Stomach smooth muscle (tissue), 2 donors: Measurements from ENCODE around the gene STOX2.
A peak's percentile ranks its signal among the peaks of the same experiment; 100 is the strongest.

ENCODE experiments used
- H3K27ac ChIP-seq: one replicate; pipeline ENCODE4 v1.7.0; 2013; ENCODE audit warnings: mild to moderate bottlenecking, low read length, inconsistent platforms
- H3K27me3 ChIP-seq, 2 donors: one replicate each; pipeline ENCODE4 v1.7.0; 2013; ENCODE audit warnings: low read length in 2 of 2; ENCODE audit not compliant: insufficient read depth in 2 of 2, control insufficient read depth in 1 of 2
- H3K36me3 ChIP-seq, 2 donors: one replicate each; pipeline ENCODE4 v1.7.0; 2013; ENCODE audit warnings: low read length in 2 of 2; ENCODE audit not compliant: control insufficient read depth in 2 of 2, insufficient read depth in 2 of 2
- H3K4me1 ChIP-seq: one replicate; pipeline ENCODE4 v1.7.0; 2013; ENCODE audit warnings: low read length; ENCODE audit not compliant: control insufficient read depth, insufficient read depth
- H3K4me3 ChIP-seq, 2 donors: one replicate each; pipeline ENCODE4 v1.7.0; 2013; ENCODE audit warnings: low read length in 2 of 2
- H3K9ac ChIP-seq, 2 donors: one replicate each; pipeline ENCODE4 v1.7.0; 2013; ENCODE audit warnings: low read length in 2 of 2, mild to moderate bottlenecking in 1 of 2
- H3K9me3 ChIP-seq, 2 donors: one replicate each; pipeline ENCODE4 v1.7.0; 2013; ENCODE audit warnings: low read length in 2 of 2; ENCODE audit not compliant: control insufficient read depth in 2 of 2
- donor health status: healthy.
- donor health status: Pancreatic carcinoma.

The STOX2 gene

DNA sequence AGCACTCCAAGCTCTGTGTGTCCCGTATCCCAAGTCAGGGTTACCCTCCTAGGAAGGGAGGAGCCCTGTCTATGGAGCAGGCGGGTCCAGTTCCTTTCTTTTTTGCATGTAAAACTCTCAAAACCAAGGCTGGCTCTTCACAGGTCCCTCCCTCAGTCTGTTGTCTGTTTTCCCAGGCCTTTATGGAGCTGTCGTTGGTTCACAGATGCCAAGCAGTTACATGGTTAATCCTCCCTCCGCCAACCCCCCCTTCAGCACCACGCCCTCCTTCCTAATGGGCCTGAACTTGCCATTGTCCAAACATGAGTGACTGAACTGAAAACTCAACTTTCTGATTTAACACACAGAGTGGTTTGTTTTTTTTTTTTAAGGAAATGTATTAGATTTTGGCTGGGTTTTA lies 148.3 kb downstream of the STOX2 start:
- no peak overlapping the region for H3K27ac ChIP-seq
- no peaks in the 10 kb centered on the region for H3K9me3 ChIP-seq
- H3K9ac ChIP-seq, result no peak overlapping the region

DNA sequence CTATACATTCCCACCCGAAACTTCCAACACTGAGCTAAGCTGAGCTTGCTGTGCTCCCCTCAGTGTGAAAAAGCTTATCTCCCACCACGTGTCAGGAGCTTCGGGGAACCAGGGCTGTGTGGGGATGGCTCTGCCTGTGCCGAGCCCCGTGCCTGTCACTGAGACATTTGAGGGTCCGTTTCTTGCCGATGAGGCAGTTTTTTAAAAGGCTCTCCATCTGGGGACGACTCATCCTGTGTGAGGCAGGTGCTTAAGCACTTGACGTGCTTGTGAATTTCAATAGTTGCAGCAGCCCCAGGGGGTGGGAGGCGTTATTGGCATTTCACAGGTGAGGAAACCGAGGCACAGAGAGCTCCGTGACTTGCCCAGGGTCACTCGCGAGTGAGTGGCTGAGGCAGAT lies 151.8 kb downstream of the STOX2 start:
- Histone ChIP-seq H3K9ac (no peak overlapping the region), H3K36me3 (no peaks in the 10 kb centered on the region), H3K4me3 (no peak overlapping the region), H3K27ac (no peak overlapping the region), H3K9me3 (no peaks in the 10 kb centered on the region), H3K4me1 (no peaks in the 10 kb centered on the region), H3K27me3 (no peaks in the 10 kb centered on the region)

More for the DNA sequence above, 148.3 kb downstream of the STOX2 start:
- Histone ChIP-seq H3K27me3 (no peaks in the 10 kb centered on the region), H3K4me1 (no peaks in the 10 kb centered on the region), H3K36me3 (no peaks in the 10 kb centered on the region), H3K4me3 (no peak overlapping the region)

DNA sequence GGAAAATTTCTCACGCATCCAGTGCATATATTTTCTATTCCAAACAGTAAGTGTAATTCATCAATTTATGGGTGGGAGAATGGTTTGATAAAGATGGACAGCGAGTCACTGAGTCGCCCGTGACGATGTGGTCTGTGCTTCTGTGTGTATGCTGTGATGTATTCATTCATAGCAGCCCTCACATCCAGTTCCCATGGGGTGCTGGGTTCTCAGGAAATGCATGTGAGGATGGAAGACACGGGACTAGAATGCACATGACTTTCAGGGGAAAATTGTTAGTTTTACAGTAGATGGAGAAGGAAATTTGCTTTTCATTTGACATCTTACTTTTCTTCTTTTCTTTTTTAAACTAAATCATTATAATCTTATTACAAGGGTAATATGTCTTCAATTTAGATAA lies 152.9 kb downstream of the STOX2 start:
- Histone ChIP-seq H3K27me3 (no peaks in the 10 kb centered on the region), H3K27ac (no peak overlapping the region), H3K4me3 (no peak overlapping the region), H3K4me1 (no peaks in the 10 kb centered on the region), H3K9ac (no peak overlapping the region), H3K36me3 (no peaks in the 10 kb centered on the region), H3K9me3 (no peaks in the 10 kb centered on the region)

DNA sequence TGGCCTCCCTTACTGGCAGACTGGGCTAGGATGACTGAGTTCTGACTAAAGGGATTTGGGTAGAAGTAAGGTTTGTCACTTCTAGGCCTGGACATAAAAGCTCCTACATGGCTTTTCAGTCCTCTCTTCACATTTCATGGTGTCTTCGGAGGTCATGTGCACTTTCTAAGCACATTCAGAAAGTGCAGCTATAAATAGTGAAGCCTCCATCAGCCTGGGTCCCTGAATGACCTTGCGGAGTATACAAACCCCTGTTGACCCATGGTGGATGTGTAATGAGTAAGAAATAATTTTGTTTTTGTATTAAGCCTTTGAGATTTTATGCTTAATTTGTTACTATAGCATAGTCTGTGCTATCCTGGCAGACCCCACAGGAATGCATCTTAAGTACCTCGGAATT lies 154.0 kb downstream of the STOX2 start:
- Histone ChIP-seq H3K9me3 (no peaks in the 10 kb centered on the region), H3K27ac (no peak overlapping the region), H3K9ac (no peak overlapping the region), H3K27me3 (no peaks in the 10 kb centered on the region), H3K36me3 (no peaks in the 10 kb centered on the region), H3K4me1 (no peaks in the 10 kb centered on the region), H3K4me3 (no peak overlapping the region)

DNA sequence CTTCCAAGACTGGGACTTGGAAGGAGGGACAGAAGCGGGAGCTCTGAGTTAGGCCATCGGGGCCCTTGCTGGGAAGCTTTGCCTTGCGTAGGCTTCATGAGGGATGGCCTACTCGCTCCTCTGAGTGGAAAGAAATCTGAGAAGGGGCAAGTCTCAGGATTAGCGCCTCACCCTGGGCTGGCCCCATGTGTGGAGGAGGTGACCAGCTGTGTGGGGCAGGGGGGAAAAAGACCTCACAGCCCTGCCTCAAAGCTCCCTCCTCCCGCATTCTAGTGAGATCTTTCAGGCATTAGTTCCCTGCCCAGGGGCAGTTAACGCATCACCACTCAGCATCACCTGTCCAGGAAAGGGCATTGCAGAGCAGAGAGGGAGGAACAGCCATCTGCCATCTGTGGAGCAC lies 156.5 kb downstream of the STOX2 start:
- peaks cover 2% of the 10 kb centered on the region in 2 donors for H3K27me3 ChIP-seq
- no peak overlapping the region for H3K9ac ChIP-seq
- no peaks in the 10 kb centered on the region for H3K9me3 ChIP-seq

DNA sequence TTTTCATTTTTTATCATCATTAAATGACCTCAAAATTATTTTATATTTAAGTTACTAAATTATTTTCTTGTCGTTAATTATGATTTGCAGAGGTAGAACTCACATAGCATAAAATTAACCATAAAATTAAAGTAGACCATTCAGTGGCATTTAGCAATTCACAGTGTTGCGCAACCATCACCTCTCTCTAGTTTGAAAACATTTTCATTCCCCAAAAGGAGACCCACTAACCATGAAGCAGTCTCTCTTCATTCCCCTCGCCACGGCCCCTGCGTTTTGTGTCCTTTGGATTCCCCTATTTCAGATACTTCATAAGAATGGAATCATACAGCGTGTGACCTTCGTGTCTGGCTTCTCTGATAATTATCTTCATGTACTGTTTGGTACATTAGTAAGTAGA lies 157.7 kb downstream of the STOX2 start:
- Histone ChIP-seq H3K27ac (no peak overlapping the region), H3K9me3 (no peaks in the 10 kb centered on the region), H3K4me1 (no peaks in the 10 kb centered on the region), H3K9ac (no peak overlapping the region), H3K27me3 (peaks cover 2% of the 10 kb centered on the region in 2 donors), H3K36me3 (no peaks in the 10 kb centered on the region), H3K4me3 (no peak overlapping the region)

More for the DNA sequence above, 156.5 kb downstream of the STOX2 start:
- H3K27ac ChIP-seq, result no peak overlapping the region
- no peak overlapping the region for H3K4me3 ChIP-seq
- no peaks in the 10 kb centered on the region for H3K36me3 ChIP-seq
- H3K4me1 ChIP-seq, result no peaks in the 10 kb centered on the region

DNA sequence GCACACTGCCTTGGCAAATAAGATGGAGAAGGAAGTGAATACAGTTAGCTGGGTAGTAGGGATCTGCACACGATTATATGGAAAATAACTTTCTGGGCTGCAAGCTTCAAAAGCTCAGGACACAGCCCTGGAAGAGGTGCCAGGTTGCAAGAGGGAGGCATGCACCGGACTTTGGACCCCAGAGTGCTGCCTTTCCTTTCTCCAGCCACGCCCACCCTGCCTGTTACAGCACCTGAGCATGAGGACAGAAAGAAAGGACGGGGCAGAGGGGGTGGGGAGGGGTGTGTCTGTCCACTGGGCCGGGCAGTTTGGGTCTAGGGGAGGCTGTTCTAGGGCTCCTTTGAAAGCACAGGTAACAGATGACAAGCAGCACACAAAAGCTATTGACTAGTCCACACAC lies 159.8 kb downstream of the STOX2 start:
- peaks cover 0 to 2% of the 10 kb centered on the region in 2 donors for H3K9me3 ChIP-seq
- no peak overlapping the region for H3K4me3 ChIP-seq
- peaks cover 6% of the 10 kb centered on the region for H3K4me1 ChIP-seq
- no peaks in the 10 kb centered on the region for H3K36me3 ChIP-seq
- H3K9ac ChIP-seq, result no peak overlapping the region
- no peak overlapping the region for H3K27ac ChIP-seq
- peaks cover 2% of the 10 kb centered on the region in 2 donors for H3K27me3 ChIP-seq

DNA sequence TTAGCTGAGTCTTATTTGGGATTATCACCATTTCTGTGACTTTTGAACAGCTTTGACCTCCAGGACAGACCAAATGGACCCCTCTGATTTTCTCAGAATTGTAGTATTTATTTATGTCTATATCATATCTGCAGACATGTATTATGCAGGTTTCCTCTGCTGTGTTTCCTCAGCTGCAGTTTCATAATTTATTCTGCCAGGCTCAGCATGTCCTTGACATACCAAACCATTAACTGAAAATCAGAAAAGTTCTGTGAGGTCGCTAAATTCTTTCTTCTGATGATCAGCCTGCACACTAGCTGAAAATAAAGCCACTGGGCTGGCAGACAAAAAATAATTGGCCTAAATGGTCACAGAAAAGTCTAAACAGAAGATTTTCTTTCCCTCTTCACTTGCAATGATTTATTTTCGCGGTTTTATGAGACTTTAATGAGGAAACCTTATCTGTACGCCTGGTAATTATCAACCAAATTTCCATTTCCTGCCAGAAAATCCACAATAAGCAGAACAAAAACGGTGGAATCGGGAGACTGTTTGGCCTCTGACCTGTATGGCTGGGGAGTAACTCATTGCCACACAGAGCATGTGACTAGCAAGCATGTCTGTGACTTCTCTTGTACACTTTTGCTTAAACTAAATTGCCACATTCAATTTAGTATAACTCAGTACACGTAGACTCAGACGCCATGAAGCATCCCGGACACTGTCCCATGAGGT lies 161.6 kb downstream of the STOX2 start:
- H3K4me3 ChIP-seq, result no peak overlapping the region
- H3K4me1 ChIP-seq, result peaks cover 6% of the 10 kb centered on the region
- H3K9me3 ChIP-seq, result peaks cover 0 to 6% of the 10 kb centered on the region in 2 donors
- H3K9ac ChIP-seq, result no peak overlapping the region
- H3K36me3 ChIP-seq, result no peaks in the 10 kb centered on the region
- H3K27ac ChIP-seq, result no peak overlapping the region
- peaks cover 2% of the 10 kb centered on the region in 2 donors for H3K27me3 ChIP-seq

DNA sequence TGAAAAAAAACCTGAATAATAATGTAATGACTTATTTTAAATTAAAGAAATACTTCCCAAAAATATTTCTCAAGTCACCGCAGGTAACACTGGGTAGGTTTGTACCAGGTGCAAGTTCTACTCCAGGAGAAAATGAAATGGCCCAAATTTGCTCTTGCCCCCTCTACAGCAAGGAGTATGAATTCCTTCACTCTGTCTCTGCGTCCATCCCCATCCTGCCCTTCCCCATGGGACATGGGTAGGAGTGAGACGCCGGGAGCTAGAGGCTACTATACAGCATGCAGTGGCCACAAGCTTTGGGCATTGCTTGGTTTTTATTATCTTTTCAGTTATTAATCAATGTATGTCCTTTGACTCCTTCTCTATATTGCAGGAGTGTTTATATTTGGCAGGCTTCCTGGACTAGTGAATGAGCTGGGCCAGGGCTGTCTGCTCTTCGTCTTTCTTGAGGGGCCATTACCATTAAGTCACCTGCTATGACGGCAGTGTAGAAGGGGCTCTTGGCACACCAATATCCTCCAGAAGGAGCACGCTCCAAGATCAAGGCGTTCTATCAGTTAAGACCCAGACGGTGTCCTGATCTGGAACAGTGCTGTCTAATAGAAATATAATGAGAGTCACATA lies 162.9 kb downstream of the STOX2 start:
- Histone ChIP-seq H3K9me3 (peaks cover 6 to 13% of the 10 kb centered on the region in 2 donors), H3K4me1 (peaks cover 6% of the 10 kb centered on the region), H3K27me3 (peaks cover 2% of the 10 kb centered on the region in 2 donors), H3K9ac (no peak overlapping the region), H3K4me3 (peak overlapping the region in 1 of 2 donors; percentile 44), H3K36me3 (no peaks in the 10 kb centered on the region), H3K27ac (no peak overlapping the region)
